Neural cell (in vitro differentiated cells): ENCODE data around the gene INPP4B. TPM values are rescaled to one million over a fixed set of nuclear protein-coding genes. Genes with fewer than 3 reads are reported as not detected.

Source experiments
- H2AFZ ChIP-seq: fragments of 200-600, 300-800 bp; sonication (generic), shearing (Covaris generic); 2 replicates; pipeline ENCODE4 v1.6.0; 2014; ENCODE audit warnings: low read depth, mild to moderate bottlenecking, antibody characterized with exemption, low read length, moderate library complexity
- H3F3A ChIP-seq: fragments of 200-600 bp; shearing (Covaris generic); 2 replicates; pipeline ENCODE4 v1.6.1; 2016; ENCODE audit warnings: mild to moderate bottlenecking, moderate library complexity, mixed read lengths, antibody characterized with exemption, low read length; ENCODE audit not compliant: insufficient read depth, poor library complexity, severe bottlenecking
- H3K27ac ChIP-seq: fragments of 200-600, 300-800 bp; sonication (generic), shearing (Covaris generic); 2 replicates; pipeline ENCODE4 v1.5.1; 2014; ENCODE audit warnings: mild to moderate bottlenecking, low read length, moderate library complexity
- H3K27me3 ChIP-seq: fragments of 300-800, 200-600 bp; sonication (generic), shearing (Covaris generic); 2 replicates; pipeline ENCODE4 v1.6.0; 2014; ENCODE audit warnings: mild to moderate bottlenecking, low read depth, low read length, moderate library complexity; ENCODE audit not compliant: insufficient read depth
- H3K36me3 ChIP-seq: fragments of 300-800, 200-600 bp; sonication (generic), shearing (Covaris generic); 2 replicates; pipeline ENCODE4 v1.5.1; 2014; ENCODE audit warnings: mild to moderate bottlenecking, antibody characterized with exemption, low read length, moderate library complexity; ENCODE audit not compliant: insufficient read depth
- H3K4me2 ChIP-seq: fragments of 300-800, 200-600 bp; sonication (generic), shearing (Covaris generic); 2 replicates; pipeline ENCODE4 v1.6.0; 2014; ENCODE audit warnings: mild to moderate bottlenecking, low read length
- H3K4me3 ChIP-seq: fragments of 300-800, 200-600 bp; sonication (generic), shearing (Covaris generic); 2 replicates; pipeline ENCODE4 v1.5.1; 2014; ENCODE audit warnings: mild to moderate bottlenecking, low read length, moderate library complexity
- H3K79me2 ChIP-seq: fragments of 200-600 bp; shearing (Covaris generic); replicated peaks from 2 replicates; pipeline ENCODE4 v1.6.0; 2014; ENCODE audit warnings: mild to moderate bottlenecking, low read length, moderate library complexity; ENCODE audit not compliant: insufficient read depth
- H3K9ac ChIP-seq: fragments of 300-800, 200-600 bp; sonication (generic), shearing (Covaris generic); 2 replicates; pipeline ENCODE4 v1.6.1; 2016; ENCODE audit warnings: mild to moderate bottlenecking, low read length, mixed read lengths
- H3K9me2 ChIP-seq: fragments of 200-600 bp; shearing (Covaris generic); 2 replicates; pipeline ENCODE4 v1.6.1; 2016; ENCODE audit warnings: mild to moderate bottlenecking, low read length, mixed read lengths; ENCODE audit not compliant: insufficient read depth
- H3K9me3 ChIP-seq: fragments of 200-600, 300-800 bp; sonication (generic), shearing (Covaris generic); 2 replicates; pipeline ENCODE4 v1.6.1; 2016; ENCODE audit warnings: mild to moderate bottlenecking, mixed run types, low read length, moderate library complexity, mixed read lengths
- H4K20me1 ChIP-seq: fragments of 200-600 bp; shearing (Covaris generic); 2 replicates; pipeline ENCODE4 v1.6.1; 2016; ENCODE audit warnings: mild to moderate bottlenecking, mixed run types; ENCODE audit not compliant: insufficient read depth
- EP300 ChIP-seq: fragments of 450-650 bp; conservative IDR thresholded peaks from 2 replicates; pipeline ENCODE4 v1.6.1; 2014; ENCODE audit warnings: antibody characterized with exemption, mild to moderate bottlenecking, moderate library complexity; ENCODE audit not compliant: poor library complexity, severe bottlenecking
- EZH2 ChIP-seq: fragments of 200-600, 300-800 bp; shearing (Covaris generic), sonication (generic); IDR thresholded peaks from 2 replicates; pipeline ENCODE4 v1.6.1; 2014; ENCODE audit warnings: antibody characterized with exemption, low read length, borderline replicate concordance, mild to moderate bottlenecking; ENCODE audit not compliant: insufficient read depth, poor library complexity, severe bottlenecking
- MXI1 ChIP-seq: fragments of 450-650 bp; conservative IDR thresholded peaks from 2 replicates; pipeline ENCODE4 v1.6.1; 2014; ENCODE audit warnings: antibody characterized with exemption, mild to moderate bottlenecking; ENCODE audit not compliant: poor library complexity, severe bottlenecking
- POLR2AphosphoS5 ChIP-seq: IDR thresholded peaks from 2 replicates; pipeline ENCODE4 v1.6.1; 2012
- RAD21 ChIP-seq: fragments of 450-650 bp; conservative IDR thresholded peaks from 2 replicates; pipeline ENCODE4 v1.6.1; 2014; ENCODE audit warnings: antibody characterized with exemption, mild to moderate bottlenecking, moderate library complexity
- REST ChIP-seq: IDR thresholded peaks from 2 replicates; pipeline ENCODE4 v1.6.1; 2012; ENCODE audit warnings: borderline replicate concordance
- SMC3 ChIP-seq: fragments of 450-650 bp; conservative IDR thresholded peaks from 2 replicates; pipeline ENCODE4 v1.6.1; 2014; ENCODE audit warnings: antibody characterized with exemption, mild to moderate bottlenecking, moderate library complexity; ENCODE audit not compliant: poor library complexity
- TAF1 ChIP-seq: IDR thresholded peaks from 2 replicates; pipeline ENCODE4 v1.6.1; 2012; ENCODE audit warnings: low read depth
- polyA plus RNA-seq: library from polyadenylated mRNA; depleted of rRNA; stranded (reverse); fragments of >200 nt; gene quantifications from 2 replicates; pipeline ENCODE4 v1.2.3, GENCODE V29; 2014
- TF ChIP-seq, protein P1 (sequence below): fragments of 450-650 bp; IDR thresholded peaks from 2 replicates; pipeline ENCODE4 v1.5.1; 2014; ENCODE audit warnings: antibody characterized with exemption, mild to moderate bottlenecking, moderate library complexity; ENCODE audit not compliant: poor library complexity, severe bottlenecking

Gene INPP4B
- polyA plus RNA-seq, 1 donor from 2014 or later, result 0.30 TPM

GRCh38 chr4:142352712-142353111, 493.4 kb downstream of the INPP4B start:
- H2AFZ ChIP-seq, result no peak overlapping the region
- H3K79me2 ChIP-seq, result no peaks in the 10 kb centered on the region

GRCh38 chr4:142351958-142352357, 494.1 kb downstream of the INPP4B start:
- Histone ChIP-seq H3K9me3 (no peaks in the 10 kb centered on the region), H3K9ac (no peak overlapping the region), H3K27ac (no peak overlapping the region), H3K4me3 (no peak overlapping the region), H3F3A (no peaks in the 10 kb centered on the region), H4K20me1 (no peaks in the 10 kb centered on the region), H3K4me2 (no peak overlapping the region), H3K9me2 (no peaks in the 10 kb centered on the region), H3K79me2 (no peaks in the 10 kb centered on the region), H3K36me3 (no peaks in the 10 kb centered on the region), H2AFZ (no peak overlapping the region), H3K27me3 (no peaks in the 10 kb centered on the region)
- TF ChIP-seq MXI1 (no peak), SMC3 (no peak), REST (no peak), POLR2AphosphoS5 (no peak), RAD21 (no peak), TAF1 (no peak), EP300 (no peak), EZH2 (no peak)

More at GRCh38 chr4:142352712-142353111, 493.4 kb downstream of the INPP4B start:
- no peaks in the 10 kb centered on the region for H3K27me3 ChIP-seq
- no peaks in the 10 kb centered on the region for H3K36me3 ChIP-seq
- no peak overlapping the region for H3K4me3 ChIP-seq
- no peak overlapping the region for H3K27ac ChIP-seq
- no peaks in the 10 kb centered on the region for H3K9me2 ChIP-seq
- H4K20me1 ChIP-seq, result no peaks in the 10 kb centered on the region
- no peaks in the 10 kb centered on the region for H3K9me3 ChIP-seq
- TF ChIP-seq, protein P1, sequence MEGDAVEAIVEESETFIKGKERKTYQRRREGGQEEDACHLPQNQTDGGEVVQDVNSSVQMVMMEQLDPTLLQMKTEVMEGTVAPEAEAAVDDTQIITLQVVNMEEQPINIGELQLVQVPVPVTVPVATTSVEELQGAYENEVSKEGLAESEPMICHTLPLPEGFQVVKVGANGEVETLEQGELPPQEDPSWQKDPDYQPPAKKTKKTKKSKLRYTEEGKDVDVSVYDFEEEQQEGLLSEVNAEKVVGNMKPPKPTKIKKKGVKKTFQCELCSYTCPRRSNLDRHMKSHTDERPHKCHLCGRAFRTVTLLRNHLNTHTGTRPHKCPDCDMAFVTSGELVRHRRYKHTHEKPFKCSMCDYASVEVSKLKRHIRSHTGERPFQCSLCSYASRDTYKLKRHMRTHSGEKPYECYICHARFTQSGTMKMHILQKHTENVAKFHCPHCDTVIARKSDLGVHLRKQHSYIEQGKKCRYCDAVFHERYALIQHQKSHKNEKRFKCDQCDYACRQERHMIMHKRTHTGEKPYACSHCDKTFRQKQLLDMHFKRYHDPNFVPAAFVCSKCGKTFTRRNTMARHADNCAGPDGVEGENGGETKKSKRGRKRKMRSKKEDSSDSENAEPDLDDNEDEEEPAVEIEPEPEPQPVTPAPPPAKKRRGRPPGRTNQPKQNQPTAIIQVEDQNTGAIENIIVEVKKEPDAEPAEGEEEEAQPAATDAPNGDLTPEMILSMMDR, result no peak
- TF ChIP-seq RAD21 (no peak), REST (no peak), TAF1 (no peak), MXI1 (no peak), EZH2 (no peak), SMC3 (no peak), POLR2AphosphoS5 (no peak), EP300 (no peak)
- H3K4me2 ChIP-seq, result no peak overlapping the region
- no peak overlapping the region for H3K9ac ChIP-seq
- no peaks in the 10 kb centered on the region for H3F3A ChIP-seq
